Prostate gland (tissue), 2 donors: ENCODE results near the gene LRCH1. TPM values are rescaled to one million over a fixed set of nuclear protein-coding genes. Genes with fewer than 3 reads are reported as not detected.

Experiments
- DNase-seq: peaks from one replicate; pipeline ENCODE4 v3.0.0-alpha.2; 2019; ENCODE audit warnings: low spot score
- H3K27ac ChIP-seq, 2 donors: fragments of 200-600 bp; sonication (generic); 2 replicates each; pipeline ENCODE4 v1.5.1; 2017 to 2019
- H3K27me3 ChIP-seq: fragments of 200-600 bp; sonication (generic); replicated peaks from 2 replicates; pipeline ENCODE4 v1.5.1; 2019; ENCODE audit not compliant: insufficient read depth
- H3K36me3 ChIP-seq, 2 donors: fragments of 200-600 bp; sonication (generic); 1 replicate in 1 of 2; 2 replicates in 1 of 2; pipeline versions ENCODE4 v1.5.1 to v1.8.1; 2017 to 2019
- H3K4me1 ChIP-seq: fragments of 200-600 bp; sonication (generic); replicated peaks from 2 replicates; pipeline ENCODE4 v1.5.1; 2019
- H3K4me3 ChIP-seq, 2 donors: fragments of 200-600 bp; sonication (generic); 2 replicates each; pipeline ENCODE4 v1.5.1; 2017 to 2019
- H3K9me3 ChIP-seq: fragments of 200-600 bp; sonication (generic); 2 replicates; pipeline ENCODE4 v1.5.1; 2017
- POLR2A ChIP-seq: fragments of 450-650 bp; IDR thresholded peaks from one replicate; pipeline ENCODE4 v1.6.1; 2016; ENCODE audit warnings: antibody characterized with exemption, mild to moderate bottlenecking
- POLR2AphosphoS5 ChIP-seq: sonication (generic); formaldehyde crosslinking; IDR thresholded peaks from one replicate; pipeline ENCODE4 v1.6.1; 2017; ENCODE audit warnings: antibody characterized with exemption
- WGBS: methylation state at CpG from one replicate; pipeline ENCODE4 v1.1.5; 2018; 5-methylcytosine and 5-hydroxymethylcytosine counted together
- intact Hi-C: fragments of 100-400 bp; cut with DNase I; formaldehyde crosslinking; loops from one replicate; pipeline ENCODE4 v1.14.2; 2022
- total RNA-seq, 2 donors: library from RNA; depleted of rRNA; stranded (reverse); fragments of >200 nt; gene quantifications; one replicate each; pipeline ENCODE4 v1.1.0, GENCODE V29; 2016
- TF ChIP-seq, protein P1 (sequence below), 4 experiments: fragments of 200-600 bp in 2 of 4; fragments of 450-650 bp in 2 of 4; sonication (generic) in 2 of 4; IDR thresholded peaks; 1 replicate in 3 of 4; 2 replicates in 1 of 4; pipeline ENCODE4 v1.5.1; 2016 to 2019; ENCODE audit warnings: antibody characterized with exemption in 4 of 4, mild to moderate bottlenecking in 2 of 4, moderate library complexity in 2 of 4

LRCH1 gene
- total RNA-seq, 2 donors from 2014 or later: 14.8 to 17.2 TPM

DNA sequence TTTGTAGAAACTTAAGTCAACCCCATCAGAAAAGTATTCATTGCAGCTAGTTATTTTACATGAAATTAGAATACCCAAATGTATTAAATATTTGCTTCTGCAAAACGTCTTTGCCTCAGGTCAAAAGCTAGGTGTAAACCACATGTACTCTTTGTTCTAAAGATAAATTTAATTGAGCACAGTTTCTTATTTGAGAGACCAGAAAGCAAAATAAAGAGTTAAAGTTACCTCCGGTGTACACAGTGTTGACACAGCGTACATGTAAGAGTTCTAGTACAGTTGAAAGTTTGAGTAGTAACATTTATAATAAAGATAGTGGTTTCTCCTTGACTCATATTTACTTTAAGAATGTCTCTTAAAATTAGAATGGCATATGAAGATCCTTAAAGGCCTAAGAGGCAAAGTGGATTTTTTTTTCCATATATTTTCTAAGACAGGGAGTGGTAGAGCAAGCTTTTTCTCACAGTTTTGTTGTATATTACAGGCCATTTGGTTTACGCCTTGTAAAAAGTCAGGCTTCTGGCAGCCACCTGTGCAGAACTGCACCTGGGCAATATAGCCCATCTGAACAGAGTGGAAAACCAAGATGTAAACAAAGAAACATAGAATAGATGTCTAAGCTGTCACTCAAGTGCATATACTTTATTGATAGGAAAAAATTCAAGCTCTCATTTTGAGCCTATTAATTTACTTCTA is 2.9 kb downstream of the LRCH1 start:
- 23% methylated on average over 4 of the region's 4 CpGs for WGBS
- Histone ChIP-seq H3K27me3 (no peaks in the 10 kb centered on the region), H3K9me3 (no peaks in the 10 kb centered on the region), H3K36me3 (no peaks in the 10 kb centered on the region), H3K27ac (peak overlapping the region in 1 of 2 donors; percentile 93), H3K4me1 (no peaks in the 10 kb centered on the region), H3K4me3 (no peak overlapping the region)
- TF ChIP-seq POLR2A (no peak), POLR2AphosphoS5 (no peak)
- TF ChIP-seq, protein P1, sequence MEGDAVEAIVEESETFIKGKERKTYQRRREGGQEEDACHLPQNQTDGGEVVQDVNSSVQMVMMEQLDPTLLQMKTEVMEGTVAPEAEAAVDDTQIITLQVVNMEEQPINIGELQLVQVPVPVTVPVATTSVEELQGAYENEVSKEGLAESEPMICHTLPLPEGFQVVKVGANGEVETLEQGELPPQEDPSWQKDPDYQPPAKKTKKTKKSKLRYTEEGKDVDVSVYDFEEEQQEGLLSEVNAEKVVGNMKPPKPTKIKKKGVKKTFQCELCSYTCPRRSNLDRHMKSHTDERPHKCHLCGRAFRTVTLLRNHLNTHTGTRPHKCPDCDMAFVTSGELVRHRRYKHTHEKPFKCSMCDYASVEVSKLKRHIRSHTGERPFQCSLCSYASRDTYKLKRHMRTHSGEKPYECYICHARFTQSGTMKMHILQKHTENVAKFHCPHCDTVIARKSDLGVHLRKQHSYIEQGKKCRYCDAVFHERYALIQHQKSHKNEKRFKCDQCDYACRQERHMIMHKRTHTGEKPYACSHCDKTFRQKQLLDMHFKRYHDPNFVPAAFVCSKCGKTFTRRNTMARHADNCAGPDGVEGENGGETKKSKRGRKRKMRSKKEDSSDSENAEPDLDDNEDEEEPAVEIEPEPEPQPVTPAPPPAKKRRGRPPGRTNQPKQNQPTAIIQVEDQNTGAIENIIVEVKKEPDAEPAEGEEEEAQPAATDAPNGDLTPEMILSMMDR (IDR thresholded peaks at IDR 0.05): no peak
- no peak for DNase-seq
- intact Hi-C loops: loop anchor here (10.0 kb wide), 1 partner anchor 129 kb away; no protein-coding TSS in a partner anchor

DNA sequence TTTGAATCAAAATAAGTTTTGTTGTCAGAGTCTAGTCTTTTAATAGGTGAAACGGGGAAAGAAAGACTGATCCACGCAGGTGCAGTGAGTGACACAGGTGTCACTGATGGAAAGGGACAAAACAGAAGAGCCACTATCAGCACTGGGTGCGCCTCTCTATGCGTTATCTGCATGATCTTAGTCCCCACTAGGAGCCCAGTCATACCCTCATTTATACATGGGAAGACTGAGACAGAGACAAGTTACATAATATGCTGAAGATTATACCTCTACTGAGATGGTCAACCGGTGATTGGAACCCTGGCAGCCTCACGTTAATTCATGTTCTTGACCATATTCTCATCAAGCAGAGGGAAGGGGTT is 3.4 kb downstream of the LRCH1 start:
- intact Hi-C loops: loop anchor here (10.0 kb wide), 1 partner anchor 128 kb away; no protein-coding TSS in a partner anchor
- Histone ChIP-seq H3K36me3 (no peaks in the 10 kb centered on the region), H3K9me3 (no peaks in the 10 kb centered on the region), H3K27me3 (no peaks in the 10 kb centered on the region), H3K4me3 (no peak overlapping the region), H3K27ac (no peak overlapping the region), H3K4me1 (no peaks in the 10 kb centered on the region)
- no peak for TF ChIP-seq POLR2A
- TF ChIP-seq POLR2AphosphoS5: no peak
- TF ChIP-seq, protein P1 (IDR thresholded peaks at IDR 0.05): no peak
- 82% methylated on average over 6 of the region's 6 CpGs for WGBS
- no peak for DNase-seq

DNA sequence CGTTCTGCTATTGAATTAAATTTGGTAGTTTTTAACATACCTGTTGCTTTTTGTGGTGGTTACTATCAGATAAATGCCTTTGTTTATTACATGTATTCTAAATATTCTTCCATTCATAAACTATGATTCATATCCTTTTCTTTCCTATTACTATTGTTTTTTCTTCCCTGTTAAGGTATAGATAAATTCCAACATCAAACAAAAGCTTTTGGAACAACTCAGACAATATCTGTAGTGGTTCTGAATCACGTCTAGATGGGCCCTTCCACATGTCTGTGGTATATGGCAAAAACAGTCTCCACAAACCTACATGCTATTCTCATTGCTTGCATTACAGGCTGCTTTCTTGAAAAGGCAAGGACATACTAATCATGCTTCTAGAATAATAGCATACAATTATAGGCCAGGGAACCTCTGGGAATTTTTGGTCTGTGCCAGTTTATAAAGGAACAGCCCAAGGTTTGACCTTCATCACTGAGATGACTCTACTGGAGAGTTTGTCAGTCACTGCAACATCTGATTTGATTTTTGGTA is 6.4 kb downstream of the LRCH1 start:
- Histone ChIP-seq H3K4me3 (no peak overlapping the region), H3K27me3 (no peaks in the 10 kb centered on the region), H3K36me3 (no peaks in the 10 kb centered on the region), H3K27ac (no peak overlapping the region), H3K9me3 (no peaks in the 10 kb centered on the region), H3K4me1 (no peaks in the 10 kb centered on the region)
- intact Hi-C loops: loop anchor here (10.0 kb wide), 1 partner anchor 125 kb away; no protein-coding TSS in a partner anchor
- DNase-seq: no peak
- TF ChIP-seq POLR2AphosphoS5: no peak
- no peak for TF ChIP-seq POLR2A
- TF ChIP-seq, protein P1 (IDR thresholded peaks at IDR 0.05): no peak
- 63% methylated on average over 2 of the region's 2 CpGs for WGBS

DNA sequence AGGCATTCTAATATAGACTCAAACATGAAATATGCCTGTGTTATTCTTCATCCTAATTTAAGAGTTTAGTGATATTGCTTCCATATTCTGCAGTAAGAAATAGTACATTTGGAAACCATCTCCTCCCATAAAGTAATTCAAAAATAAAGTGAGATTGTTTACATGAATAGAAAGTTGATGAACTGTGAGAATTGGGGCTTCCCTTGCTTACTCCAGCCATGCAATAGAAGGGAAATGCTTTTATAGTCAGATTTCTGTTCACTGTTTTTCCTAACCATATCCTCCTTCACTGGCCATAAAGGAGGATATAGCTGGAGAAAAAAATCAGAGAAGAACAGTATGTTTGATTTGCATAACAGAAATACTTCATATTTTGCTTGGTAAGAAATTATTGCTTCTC is 7.8 kb downstream of the LRCH1 start:
- Histone ChIP-seq H3K27me3 (no peaks in the 10 kb centered on the region), H3K9me3 (no peaks in the 10 kb centered on the region), H3K36me3 (no peaks in the 10 kb centered on the region), H3K4me1 (no peaks in the 10 kb centered on the region), H3K4me3 (no peak overlapping the region), H3K27ac (no peak overlapping the region)
- no peak for TF ChIP-seq POLR2A
- no peak for DNase-seq
- intact Hi-C loops: no loop called here

DNA sequence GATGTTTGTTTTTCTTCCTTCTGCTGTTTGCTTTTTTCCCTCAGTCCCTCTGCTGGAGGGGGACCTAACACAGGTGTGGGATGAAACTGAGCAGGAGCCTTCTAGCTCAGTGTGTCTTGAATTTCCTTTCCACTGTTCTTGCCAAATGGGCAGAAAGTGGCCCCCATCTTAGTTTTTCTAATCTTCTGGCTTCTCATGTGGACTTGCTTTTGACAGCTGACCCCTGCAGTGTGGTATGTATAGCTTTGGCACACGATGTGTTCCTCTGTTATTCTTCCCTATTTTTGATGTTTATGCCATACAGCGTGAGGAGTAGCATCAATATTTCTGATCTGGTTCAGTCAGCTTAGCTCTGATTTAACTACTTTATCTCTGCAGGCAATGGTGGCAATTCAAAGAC is 8.3 kb downstream of the LRCH1 start:
- intact Hi-C loops: no loop called here
- no peak overlapping the region for H3K4me3 ChIP-seq
- no peaks in the 10 kb centered on the region for H3K9me3 ChIP-seq
- no peaks in the 10 kb centered on the region for H3K36me3 ChIP-seq
- 40% methylated on average over 2 of the region's 2 CpGs for WGBS
- no peak overlapping the region for H3K27ac ChIP-seq
- DNase-seq: no peak
- no peaks in the 10 kb centered on the region for H3K27me3 ChIP-seq
- no peak for TF ChIP-seq POLR2A
- no peaks in the 10 kb centered on the region for H3K4me1 ChIP-seq

DNA sequence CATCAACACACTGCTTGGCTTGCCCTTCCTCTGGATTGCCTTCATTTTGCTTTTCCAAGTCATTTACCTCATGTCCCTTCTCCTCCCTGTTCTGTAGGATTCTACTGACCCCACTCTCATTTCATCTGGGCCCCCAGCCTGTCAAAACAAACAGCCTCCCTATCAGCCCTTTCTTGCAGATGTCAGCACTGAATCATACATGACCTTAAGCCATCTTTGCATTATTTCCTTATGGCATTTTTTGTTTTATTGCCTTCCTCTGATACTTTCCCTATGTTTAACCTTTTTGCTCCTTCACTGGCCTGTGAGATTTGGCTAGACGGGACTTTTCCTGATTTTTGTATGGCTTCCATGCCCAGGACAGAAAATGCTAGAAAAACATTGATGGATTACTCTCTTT is 8.7 kb downstream of the LRCH1 start:
- Histone ChIP-seq H3K36me3 (no peaks in the 10 kb centered on the region), H3K4me1 (no peaks in the 10 kb centered on the region), H3K9me3 (no peaks in the 10 kb centered on the region), H3K27me3 (no peaks in the 10 kb centered on the region), H3K27ac (no peak overlapping the region), H3K4me3 (no peak overlapping the region)
- intact Hi-C loops: no loop called here
- DNase-seq: no peak
- 91% methylated on average over 1 of the region's 1 CpG for WGBS
- no peak for TF ChIP-seq POLR2AphosphoS5
- TF ChIP-seq, protein P1 (IDR thresholded peaks at IDR 0.05): no peak
